ENCODE measurements around the gene CRTC1.

The CRTC1 gene

DNA sequence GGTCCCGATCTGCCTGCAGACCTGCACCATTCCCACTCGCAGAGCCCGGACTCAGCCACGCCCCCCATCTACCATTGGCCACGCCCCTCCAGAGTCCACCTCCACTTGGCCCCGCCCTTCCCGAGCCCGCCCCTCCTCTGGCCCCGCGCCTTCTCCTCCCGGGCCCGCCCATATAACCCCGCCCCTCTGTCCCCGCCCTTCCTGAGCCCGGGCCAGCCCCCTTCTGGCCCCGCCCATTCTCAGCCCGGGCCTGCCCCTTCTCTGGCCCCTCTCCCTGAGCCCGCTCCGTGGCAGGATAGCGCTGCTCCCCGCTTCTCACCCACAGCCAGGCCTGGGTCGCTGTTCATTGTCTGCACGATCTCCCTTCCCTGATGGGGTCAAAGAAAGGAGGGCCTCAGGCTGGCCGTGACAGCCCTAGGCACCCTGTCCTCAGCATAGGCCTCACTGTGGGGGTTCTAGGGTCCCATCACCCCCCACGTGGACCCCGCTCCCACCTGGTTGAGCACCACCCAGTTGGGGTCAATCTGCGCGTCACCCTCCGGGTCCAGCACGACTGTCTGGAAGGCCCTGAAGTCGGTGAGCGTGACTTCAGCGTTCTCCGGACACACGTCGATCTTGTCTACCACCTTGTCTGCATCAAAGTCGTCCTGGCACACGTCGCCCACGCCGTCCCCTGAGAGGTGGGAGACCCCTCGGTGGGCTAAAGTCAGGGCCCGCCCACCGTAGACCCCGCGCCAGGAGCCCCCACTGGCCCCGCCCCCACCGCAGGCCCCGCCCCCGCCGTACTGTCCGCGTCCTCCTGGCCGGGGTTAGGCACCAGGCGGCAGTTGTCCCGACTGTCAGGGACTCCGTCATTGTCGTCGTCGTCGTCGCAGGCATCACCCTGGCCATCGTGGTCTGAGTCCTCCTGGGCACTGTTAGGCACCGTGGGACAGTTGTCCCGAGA lies 102.0 kb downstream of the CRTC1 start:
- DNase-seq (ENCODE audit: low read depth) = peak; percentile 51

DNA sequence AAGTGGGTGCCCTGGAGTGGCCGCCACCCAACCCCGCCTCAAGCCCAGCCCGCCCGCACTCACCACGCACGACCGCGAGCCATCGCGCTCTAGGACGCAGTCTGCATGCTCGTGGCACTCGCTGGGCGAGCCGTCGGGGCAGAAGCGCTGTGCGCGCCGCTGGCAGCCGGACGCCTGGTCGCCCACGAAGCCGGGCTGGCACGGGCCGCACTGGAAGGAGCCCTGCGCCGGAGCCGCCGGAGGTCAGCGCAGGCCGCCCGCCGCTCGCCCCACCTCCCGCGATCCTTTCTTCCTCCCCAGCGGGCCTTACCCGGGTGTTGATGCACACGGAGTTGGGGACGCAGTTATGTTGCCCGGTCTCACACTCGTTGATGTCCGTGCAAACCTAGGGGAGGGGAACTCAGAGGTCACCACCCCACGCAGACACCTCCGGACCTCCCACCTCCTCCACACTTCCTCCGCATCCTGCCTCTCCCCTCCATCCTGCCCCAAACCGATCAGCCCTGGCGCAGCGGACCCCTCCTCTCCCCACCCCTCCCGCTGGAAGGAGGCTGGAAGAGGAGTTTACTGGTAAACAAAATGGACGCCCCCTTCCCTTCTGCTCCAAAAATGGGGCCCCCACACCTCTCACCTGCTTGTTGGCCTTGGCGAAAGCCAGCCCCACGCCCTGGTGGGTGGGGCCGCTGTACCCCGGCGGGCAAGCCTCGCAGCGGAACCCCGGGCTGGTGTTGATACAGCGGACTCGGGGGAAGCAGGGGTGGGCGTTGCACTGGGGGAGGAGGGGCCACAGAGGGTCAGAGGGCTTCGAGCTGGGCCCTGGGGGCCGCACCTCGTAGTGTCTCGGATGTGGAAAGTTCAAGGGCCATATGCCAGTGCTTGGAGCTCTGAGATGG lies 105.3 kb downstream of the CRTC1 start:
- no peak for DNase-seq (ENCODE audit: low read depth)

DNA sequence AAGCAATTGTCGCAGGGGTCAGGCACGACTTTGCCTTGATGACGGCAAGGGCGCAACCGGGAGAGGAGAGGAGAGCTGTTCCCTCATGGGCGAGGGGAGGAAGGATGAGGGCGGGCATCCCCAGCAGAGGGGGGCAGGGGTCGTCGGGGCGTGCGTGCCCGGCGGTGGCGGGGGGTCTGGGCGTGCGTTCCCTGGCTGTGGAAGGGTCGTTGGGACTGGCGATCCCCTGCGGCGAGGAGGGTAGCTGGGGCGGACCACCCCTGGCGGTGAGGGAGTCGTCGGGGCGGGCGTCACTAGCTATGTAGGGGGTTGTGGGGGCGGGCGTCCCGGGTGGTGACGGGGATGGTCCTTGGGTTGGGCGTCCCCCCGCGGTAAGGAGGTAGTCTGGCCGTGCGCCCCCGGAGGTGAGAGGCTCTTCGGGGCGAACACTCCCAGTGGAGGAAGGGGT lies 106.0 kb downstream of the CRTC1 start:
- no peak for DNase-seq (ENCODE audit: low read depth)

DNA sequence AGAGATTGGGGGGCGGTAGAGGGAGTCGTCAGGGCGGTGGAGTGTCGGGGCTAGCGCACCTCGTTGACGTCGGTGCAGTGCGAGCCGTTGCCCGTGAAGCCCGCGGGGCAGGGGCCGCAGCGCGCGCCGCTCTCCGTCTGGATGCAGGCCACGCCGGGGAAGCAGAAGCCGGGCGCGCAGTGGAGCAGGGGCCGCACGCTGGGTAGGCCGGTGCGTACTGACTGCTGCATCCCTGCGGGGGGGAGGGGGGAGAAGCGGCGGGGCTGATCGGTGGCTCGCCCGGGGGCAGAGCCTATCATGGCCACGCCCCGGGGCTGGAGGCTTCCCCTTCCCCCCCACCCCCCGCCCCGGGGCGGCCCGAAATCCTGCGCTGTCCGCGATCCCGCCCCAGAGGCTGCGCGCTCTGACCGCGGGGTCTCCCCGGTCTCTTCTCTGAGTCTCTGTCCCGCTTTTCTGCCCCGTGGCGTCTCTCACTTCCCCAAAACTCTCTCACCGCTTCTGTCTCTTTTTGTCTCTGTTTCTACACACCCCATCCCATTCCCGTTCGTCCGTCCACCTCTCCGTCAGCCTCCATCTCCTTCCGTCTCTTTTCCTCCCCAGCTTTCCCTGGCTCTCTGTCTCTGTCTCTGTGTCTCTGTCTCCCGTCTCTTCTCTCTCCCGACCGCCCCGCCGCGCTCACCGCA lies 106.5 kb downstream of the CRTC1 start:
- no peak for DNase-seq (ENCODE audit: low read depth)

DNA sequence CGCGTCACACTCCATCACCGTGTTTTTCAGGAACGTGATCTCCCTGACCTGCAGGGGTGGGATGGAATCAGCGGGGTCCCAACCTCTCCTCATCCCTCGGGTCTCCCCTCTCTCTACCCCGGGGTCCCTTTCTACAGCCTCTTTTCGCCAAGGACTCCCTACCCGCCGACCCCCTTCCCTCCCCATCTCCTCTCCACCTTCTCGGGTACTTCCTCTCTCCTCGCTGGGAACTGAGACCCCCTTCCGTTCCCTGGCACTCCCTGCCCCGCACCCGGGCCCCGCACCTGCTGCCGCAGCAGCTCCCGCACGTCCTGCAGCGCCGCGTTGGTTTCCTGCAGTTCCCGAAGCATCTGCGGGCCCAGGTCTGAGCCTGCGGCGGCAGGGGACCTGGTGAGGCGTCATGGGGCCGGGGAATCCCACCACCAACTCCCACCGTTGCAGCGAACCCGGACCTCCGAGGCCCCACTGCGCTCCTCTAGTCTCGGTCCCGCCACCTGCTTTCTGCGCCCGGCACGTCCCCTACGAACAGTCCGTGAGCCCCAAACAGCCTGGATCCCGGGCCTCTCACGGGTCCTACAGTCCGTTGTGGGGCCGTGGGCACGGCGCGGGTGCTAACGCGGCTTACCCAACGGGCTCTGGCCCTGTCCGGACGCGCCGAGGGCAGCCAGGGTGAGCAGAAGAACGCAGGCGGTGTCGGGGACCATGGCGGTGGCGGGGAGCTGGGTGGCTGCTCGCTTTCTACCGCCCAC lies 107.3 kb downstream of the CRTC1 start, which contains the start of gene COMP:
COMP (minus strand) TSS at position 740 of the 749 bp plus-strand sequence; CDS start at position 704, 36 bp downstream.
- DNase-seq (ENCODE audit: low read depth) = no peak

DNA sequence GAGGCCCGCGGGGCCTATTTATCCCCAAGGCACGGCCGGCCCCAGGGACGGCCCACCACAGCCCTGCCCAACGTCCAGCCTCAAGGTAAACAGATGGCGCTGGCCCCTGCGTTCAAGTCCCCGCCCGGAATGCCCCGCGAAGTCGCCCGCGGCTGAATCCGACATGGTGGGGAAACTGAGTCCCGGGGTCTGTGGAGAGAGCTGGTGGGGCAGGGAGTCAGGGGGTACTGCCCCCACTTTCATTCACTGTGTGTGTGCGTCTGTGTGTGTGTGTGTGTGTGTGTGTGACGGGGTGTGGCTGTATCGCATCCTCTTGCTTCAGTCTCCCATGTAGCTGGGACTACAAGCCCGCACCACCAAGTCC lies 107.8 kb downstream of the CRTC1 start:
- no peak for DNase-seq (ENCODE audit: low read depth)

DNA sequence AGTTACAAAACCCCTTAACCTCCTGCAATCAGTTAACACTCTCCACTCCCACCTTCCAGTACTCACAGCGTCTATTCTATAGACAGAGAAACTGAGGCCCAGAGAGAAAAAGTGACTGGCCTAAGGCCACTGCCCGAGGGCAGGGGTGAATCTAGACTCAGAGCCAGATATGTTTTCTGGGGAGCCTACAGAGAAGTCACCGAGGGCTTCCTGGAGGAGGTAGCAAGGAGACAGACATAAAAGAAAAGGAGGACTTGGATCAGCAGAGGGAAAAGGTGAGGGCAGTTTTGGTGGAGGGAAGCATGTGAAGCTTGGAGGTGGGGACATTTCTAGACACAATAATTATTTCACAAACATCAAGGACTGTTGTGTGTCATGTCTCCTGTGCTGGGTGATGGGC lies 109.2 kb downstream of the CRTC1 start:
- no peak for DNase-seq (ENCODE audit: low read depth)

DNA sequence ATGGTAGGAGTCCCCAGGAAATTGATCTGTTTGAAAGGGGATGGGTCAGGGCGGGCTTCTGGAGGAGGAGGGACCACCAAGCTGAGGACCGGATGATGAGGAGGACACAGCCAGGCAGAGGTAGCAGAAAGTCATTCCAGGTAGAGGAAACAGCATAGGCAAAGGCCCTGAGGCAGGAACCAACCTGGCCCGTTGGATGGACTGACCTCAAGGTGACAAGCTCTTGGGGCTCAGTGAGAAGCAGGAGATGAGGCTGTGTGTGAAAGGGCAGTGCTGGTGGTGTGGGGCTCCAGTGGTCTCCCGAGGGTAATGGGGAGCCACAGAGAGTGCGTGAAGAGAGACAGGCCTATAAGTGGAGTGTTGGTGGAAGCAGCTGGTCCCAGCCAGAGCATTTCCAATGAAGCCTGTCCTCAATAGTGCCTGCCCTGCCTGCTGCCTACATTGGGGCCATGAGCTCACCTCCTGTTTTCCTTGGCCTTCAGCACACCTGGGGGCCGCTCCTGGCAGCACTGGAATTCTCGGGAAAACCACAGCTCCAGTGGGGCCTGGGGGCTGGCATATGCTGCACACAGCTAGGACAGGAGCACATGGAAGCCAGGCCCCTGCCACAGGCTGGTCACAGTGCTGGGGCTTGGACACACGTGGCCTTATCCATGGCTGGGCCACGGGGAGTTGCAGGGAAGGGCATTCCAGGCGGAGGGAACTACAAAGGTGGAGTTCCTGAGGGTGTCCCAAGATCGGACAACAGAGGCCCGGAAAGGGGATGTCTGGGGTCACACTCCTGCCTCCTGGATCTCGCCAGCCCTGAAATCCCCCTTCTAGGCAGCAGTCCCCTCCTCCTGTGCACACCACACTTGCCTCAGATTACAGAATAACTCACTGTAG lies 109.9 kb downstream of the CRTC1 start:
- no peak for DNase-seq (ENCODE audit: low read depth)

DNA sequence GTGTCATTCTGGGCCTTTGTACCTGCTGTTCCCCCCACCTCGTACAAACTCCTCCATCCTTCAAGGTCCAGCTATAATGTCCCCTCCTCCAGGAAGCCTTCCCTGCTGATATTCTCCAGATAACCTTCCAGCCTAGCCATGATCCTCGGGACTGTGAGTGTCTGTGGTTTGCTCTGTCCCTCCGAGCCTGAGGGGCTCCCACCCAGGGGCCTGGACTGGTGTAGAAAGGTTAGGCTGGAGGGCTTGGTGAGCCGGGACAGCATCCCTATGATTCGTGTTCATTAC lies 110.5 kb downstream of the CRTC1 start:
- DNase-seq (ENCODE audit: low read depth) = no peak

DNA sequence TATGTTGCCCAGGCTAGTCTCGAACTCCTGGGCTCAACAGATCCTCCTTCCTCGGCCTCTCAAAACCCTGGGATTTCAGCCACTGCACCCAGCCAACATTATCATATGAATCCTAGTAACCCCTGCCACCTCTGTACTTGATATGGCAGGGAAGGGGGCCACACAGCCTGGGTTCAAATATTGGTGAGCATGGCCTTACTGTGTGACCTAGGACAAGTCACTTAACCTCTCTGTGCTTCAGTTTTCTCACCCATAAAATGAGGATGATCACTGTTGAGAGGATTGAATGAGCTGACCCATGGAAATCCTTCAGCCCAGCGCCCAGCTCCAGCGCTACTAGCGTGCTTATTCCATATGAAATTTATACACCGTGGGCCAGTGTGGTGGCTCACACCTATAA lies 111.2 kb downstream of the CRTC1 start:
- no peak for DNase-seq (ENCODE audit: low read depth)

DNA sequence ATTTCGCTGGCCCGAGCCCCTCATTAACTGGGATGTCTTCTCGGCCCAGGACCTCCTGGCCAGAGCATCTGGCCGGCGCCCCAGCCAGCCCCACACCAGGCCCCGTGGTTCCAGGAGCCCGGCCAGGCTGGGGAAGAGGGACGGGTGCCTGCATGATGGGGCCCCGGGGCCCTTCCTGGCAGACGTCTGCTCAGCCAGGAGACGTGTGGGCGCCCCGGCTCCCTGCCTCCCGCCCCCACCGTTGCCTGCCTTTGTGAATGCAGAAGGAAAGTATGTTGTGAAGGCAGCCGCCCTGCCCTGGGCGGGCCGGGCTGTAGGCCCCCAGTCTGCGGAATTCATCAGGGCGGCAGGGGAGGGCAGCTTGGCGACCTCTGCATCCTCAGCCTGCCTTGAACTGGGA lies 112.1 kb downstream of the CRTC1 start:
- no peak for DNase-seq (ENCODE audit: low read depth)

DNA sequence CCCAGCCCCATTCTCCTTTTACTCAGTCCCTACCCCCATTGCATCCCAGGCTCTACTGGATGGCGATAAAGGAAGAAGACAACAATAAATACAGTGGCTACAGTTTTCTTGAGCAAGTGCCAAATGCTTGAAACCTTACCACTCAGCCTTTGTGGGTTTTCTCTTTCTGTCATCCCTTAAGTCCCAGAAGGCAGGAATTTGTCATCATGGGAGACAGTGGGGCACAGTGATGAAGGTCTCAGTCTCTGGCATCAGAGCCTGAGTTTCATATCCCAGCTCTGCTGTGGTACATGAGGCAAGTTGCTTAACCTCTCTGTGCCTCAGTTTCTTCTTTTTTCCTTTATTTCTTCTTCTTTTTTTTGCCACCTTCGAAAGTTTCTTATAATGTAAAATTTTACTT lies 112.8 kb downstream of the CRTC1 start:
- DNase-seq (ENCODE audit: low read depth) = no peak

DNA sequence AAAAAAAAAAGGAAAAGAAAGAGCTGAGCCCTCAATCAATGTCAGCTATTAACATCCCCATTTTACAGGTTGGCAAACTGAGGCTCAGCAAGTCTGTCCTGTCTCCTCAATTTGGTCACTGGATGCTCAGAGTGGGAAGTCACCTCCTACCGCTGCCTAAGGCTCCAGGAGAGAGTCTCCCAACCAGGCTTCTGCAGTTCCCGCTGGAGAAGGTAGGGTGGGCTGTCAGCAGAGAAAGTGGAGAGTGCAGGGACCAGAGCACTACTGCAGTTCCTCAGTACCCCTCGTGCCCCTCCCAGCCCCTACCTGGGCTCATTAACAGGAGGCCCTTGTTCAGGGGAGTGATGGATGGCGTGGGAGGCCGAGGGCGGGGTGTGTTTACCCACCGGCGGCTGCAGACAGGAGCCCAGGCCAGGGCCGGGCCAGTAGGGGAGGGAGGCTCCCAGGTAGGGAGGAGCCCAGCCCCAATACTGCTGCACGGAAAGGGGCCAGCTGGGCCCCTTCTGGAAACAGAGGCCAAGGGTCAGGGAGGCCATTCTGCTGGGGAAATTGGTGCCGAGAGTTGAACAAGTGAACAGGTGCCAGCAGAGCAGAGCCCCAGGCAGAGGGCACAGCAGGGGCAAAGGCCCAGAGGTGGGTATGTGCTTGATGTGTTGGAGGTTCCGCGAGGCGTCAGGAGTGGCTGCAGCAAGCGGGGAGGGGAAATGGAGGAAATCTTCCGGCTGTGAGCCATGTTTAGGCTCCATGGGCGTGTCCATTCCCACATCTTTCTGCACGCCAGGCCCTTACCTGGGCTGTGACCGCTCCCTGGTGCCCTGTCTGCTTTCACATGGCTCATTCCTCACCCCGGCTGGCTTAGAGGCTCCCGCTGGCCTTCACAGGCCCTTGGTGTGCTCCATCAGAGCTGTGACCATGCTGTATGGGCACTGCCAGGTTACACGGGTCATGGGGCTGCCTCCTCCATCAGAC lies 115.2 kb downstream of the CRTC1 start:
- no peak for DNase-seq (ENCODE audit: low read depth)

DNA sequence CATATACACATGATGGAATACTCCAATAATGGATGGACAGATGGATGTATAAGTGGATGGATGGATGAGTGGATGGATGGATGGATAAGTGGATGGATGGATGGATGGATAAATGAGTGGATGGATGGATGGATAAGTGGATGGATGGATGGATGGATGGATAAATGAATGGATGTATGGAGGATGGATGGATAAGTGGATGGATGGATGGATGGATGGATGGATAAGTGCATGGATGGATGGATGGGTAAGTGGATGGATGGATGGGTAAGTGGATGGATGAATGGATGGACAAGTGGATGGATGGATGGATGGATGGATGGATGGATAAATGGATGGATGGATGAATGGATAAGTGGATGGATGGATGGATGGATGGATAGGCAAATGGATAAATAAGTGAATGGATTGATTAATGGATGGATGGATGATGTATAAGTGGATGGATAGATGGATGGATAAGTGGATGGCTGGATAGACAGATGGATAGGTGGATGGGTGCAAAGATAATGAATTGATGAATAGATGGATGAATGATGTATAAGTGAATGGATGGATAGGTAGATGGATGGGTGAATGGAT lies 116.0 kb downstream of the CRTC1 start:
- DNase-seq (ENCODE audit: low read depth) = no peak

DNA sequence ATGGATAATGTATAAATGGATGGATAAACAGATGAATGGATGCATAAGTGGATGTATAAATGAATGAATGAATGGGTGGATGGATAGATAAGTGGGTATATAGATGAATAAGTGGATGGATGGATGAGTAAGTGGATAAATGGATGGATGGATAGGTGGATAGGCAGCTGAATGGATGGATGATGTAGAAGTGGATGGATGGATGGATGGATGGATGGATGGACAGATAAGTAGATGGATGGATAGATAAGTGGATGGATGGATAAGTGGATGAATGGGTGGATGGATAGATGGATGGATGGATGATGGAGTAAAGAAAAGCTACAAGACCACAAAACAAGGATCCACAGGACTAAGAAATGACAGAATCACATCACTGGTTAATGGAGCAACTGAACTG lies 116.6 kb downstream of the CRTC1 start:
- DNase-seq (ENCODE audit: low read depth) = no peak

DNA sequence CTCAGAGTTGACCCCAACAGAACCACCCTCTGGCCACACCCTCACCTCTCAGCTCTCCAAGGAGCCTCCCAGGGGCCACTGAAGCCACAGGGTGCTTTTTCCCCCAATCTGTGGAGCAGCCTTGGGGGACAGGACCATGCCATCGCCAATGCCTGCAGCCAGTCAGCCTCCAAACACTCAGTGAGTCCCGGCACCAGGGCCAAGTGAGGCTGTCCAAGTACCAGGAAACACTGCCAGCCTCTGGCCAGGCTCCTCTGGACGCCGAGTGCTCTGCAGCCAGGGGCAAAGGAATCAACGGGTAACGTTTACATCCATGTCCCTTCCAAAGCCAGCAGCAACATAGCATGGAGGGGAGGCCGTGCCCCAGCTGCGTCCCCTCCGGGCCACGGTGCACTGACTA lies 117.2 kb downstream of the CRTC1 start:
- no peak for DNase-seq (ENCODE audit: low read depth)

DNA sequence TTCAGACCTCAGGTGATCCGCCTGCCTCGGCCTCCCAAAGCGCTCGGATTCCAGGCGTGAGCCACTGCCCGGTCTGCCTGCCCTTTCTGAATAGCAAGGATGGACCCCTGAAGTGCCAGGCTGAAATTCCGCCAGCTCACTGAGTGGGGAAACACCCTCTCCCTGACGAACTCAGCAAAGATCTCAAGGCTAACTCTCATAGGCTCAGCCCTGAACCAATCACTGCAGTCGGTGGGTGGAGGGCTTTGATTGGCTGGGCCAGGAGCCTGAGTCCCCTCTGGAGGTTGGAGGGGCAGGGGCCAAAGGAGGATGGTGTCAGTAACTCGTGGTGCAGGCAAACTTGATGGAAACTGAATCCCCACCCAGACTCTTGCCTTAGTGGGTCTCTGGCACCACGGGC lies 118.9 kb downstream of the CRTC1 start:
- DNase-seq (ENCODE audit: low read depth) = no peak

DNA sequence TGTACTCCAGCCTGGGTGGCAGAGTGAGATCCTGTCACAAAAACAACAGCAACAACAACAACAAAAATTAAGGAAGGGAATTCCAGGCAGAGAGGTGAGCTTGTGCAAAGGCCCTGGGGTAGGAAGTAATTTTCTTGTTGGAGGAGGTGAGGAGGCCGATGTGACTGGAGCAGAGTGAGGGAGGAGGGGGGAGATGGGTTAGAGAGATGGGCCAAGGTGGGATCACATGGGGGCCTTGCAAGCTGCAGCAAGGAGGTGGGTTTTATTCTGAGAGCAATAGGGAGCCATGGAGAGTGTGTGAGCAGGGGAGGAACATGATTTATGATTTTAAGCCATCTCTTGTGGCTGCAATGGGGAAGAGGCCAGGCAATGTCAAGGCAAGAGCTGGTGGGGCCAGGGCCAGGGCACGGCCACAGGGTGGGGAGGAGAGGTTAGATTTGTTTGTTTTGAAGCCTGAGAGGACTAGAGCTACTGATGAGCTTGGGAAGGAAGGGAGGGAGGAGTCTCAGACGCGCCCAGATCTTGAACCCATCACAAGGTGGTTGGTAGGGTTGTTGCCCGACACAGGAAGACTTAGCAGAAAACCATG lies 120.2 kb downstream of the CRTC1 start:
- DNase-seq (ENCODE audit: low read depth) = no peak

DNA sequence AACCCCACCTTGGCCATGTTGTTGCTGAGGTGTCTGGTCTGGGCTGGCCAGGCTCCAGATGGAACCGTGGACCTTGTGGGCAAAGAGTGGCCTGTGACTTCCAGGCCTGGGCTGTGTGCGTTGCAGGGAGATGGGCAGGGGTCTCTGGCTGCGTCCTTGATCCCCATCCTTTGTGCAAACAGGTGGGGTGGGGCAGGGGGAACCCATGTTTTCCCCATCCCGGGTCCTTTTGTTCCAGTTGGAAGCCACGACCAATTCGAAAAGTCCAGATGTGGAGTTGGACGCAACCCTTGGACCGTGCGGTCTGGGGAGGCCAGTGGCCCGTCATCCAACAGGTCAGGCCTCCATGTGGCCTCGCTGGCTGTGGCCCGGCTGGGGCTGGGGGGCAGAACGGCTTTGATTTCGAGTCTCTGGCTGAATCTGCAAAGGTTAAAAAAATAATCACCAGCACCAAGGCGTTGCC lies 120.7 kb downstream of the CRTC1 start:
- DNase-seq (ENCODE audit: low read depth) = no peak
